ENCODE data around the gene DNASE1L2.

The DNASE1L2 gene

GRCh38 chr16:2195322-2196161 is 40.7 kb upstream of the DNASE1L2 start (continued):
- TF ChIP-seq ZNF658 (tag by site-specific recombination; IDR thresholded peaks at IDR 0.05) (no peak), ZNF23 (tag by site-specific recombination; IDR thresholded peaks at IDR 0.05; ENCODE audit: borderline replicate concordance) (no peak), ZNF19 (tag by site-specific recombination; IDR thresholded peaks at IDR 0.05; ENCODE audit: low read depth) (no peak), ZNF610 (tag by site-specific recombination; IDR thresholded peaks at IDR 0.05; ENCODE audit: borderline replicate concordance) (no peak), ZNF280C (tag by site-specific recombination; IDR thresholded peaks at IDR 0.05) (no peak), ZNF621 (tag by site-specific recombination; IDR thresholded peaks at IDR 0.05) (no peak), KLF9 (tag by site-specific recombination; IDR thresholded peaks at IDR 0.05; ENCODE audit: low read depth) (peak; percentile 63), ZNF335 (tag by site-specific recombination; conservative IDR thresholded peaks at IDR 0.05) (peak; percentile 43), ZNF174 (tag by site-specific recombination; IDR thresholded peaks at IDR 0.05) (no peak), KLF1 (tag by site-specific recombination; IDR thresholded peaks at IDR 0.05) (no peak), PRDM2 (tag by site-specific recombination; IDR thresholded peaks at IDR 0.05; ENCODE audit: borderline replicate concordance) (no peak), ZNF560 (tag by site-specific recombination; IDR thresholded peaks at IDR 0.05; ENCODE audit: borderline replicate concordance) (no peak), ZNF292 (tag by site-specific recombination; IDR thresholded peaks at IDR 0.05; ENCODE audit: borderline replicate concordance, low read depth) (no peak), GLIS1 (tag by site-specific recombination; IDR thresholded peaks at IDR 0.05) (peak; percentile 97), ZNF114 (tag by site-specific recombination; IDR thresholded peaks at IDR 0.05) (no peak), ZNF555 (tag by site-specific recombination; conservative IDR thresholded peaks at IDR 0.05) (no peak), ZFP3 (tag by site-specific recombination; IDR thresholded peaks at IDR 0.05; ENCODE audit: low read depth) (no peak), WT1 (tag by site-specific recombination; IDR thresholded peaks at IDR 0.05) (no peak), ZNF558 (tag by site-specific recombination; IDR thresholded peaks at IDR 0.05) (no peak), ZFHX2 (tag by site-specific recombination; conservative IDR thresholded peaks at IDR 0.05) (no peak)

Data from HEK293 (cell line).